HL-60/S4 treated with phorbol 12-myristate 13-acetate at 8.2 ng/mL for 4 days and 3 days (cell line): ENCODE measurements around the gene SLC17A2.

Source experiments
- in situ Hi-C: fragments of 300-500 bp; cut with MboI; formaldehyde crosslinking; loops from 2 replicates; pipeline ENCODE4 v1.15.0; 2022; ENCODE audit warnings: low sequenced_read_pairs

SLC17A2 gene

GRCh38 chr6:25888626-25889025 lies 41.9 kb downstream of the SLC17A2 start:
- in situ Hi-C loops, result no loop called here

DNA sequence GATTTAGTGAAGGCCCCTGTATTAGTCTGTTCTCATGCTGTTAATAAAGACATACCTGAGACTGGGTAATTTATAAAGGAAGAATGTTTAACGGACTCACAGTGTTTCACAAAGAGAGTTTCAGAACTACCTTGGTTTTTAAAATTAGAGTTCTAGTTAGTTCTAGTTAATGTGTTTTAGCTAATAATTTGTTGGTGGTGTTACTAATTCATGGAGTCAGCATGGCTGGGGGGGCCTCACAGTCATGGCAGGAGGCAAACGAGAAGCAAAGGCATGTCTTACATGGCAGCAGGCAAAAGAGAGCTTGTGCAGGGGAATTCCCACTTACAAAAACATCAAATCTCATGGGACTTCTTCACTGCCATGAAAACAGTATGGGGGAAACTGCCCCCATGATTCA lies 44.4 kb downstream of the SLC17A2 start:
- in situ Hi-C loops, result no loop called here

- in situ Hi-C loops, result no loop called here
These were observed 46.5 kb downstream of the SLC17A2 start for GRCh38 chr6:25883991-25884390.

GRCh38 chr6:25883536-25883935 lies 47.0 kb downstream of the SLC17A2 start:
- in situ Hi-C loops, result no loop called here

GRCh38 chr6:25882051-25882496 lies 48.4 kb downstream of the SLC17A2 start:
- in situ Hi-C loops, result no loop called here

DNA sequence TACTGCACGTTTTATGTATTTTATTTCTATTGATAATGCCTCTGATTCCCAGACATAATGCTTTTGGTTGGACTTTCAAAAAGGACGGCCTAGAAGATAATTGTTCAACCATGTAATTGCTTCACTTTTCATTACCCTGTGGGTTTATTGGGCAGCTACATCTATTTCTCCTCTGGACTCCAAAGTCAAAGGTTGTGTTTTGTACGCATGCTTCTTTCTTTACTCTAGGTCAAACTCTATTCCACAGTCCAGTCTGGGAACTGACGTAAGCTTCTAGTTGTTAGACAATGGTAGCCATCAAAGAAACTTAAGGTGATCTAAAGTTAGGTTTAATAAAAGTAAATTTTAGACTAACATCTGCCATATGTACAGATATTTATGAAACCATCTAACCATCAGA lies 49.9 kb downstream of the SLC17A2 start:
- in situ Hi-C loops, result no loop called here

DNA sequence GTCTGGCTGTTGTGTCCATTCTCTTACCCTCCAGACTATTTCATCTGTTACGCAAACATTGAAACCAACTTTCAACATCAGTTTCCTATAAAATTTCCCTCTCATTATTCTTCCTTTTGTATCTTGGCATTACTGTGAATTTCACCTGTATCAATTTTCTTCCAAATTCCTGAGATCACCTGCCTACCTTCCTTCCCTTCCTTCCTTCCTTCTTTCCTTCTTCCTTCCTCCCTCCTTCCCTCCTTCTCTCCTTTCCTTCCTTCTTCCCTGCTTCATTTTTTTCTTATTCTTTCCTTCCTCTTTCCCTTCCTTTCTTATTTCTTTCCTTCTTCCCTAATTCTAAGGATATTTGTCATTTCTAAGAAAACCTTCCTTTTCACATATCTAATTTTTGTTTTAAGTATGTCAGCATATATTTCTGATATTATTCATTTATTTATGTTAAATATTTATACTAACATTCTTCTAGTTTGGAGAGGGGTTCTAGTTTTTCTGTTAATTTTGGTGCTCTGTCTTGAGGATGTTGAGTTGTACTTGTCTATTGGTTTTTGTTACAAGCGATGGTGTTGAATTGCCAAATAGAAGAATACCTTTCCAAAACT lies 51.7 kb downstream of the SLC17A2 start:
- in situ Hi-C loops, result no loop called here

- in situ Hi-C loops, result no loop called here
These were observed 54.4 kb downstream of the SLC17A2 start for GRCh38 chr6:25875926-25876602.

DNA sequence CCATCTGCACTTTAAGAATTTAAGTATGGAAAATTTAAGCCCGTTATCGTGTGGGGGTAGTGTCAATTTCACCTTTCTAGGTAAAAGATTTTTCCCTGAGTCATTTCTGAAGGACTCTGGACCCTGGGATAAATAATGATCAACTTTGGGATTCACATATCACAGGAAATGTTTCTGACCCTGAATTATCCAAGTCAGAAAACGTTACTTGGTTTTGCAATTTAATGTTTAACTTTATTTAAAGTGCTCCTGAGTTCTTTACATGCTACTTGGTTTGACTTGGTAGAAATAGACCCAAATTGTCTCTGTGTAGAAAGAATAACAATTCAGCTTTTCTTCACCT lies 55.0 kb downstream of the SLC17A2 start:
- in situ Hi-C loops, result no loop called here

- in situ Hi-C loops, result no loop called here
These were observed 55.5 kb downstream of the SLC17A2 start for GRCh38 chr6:25874822-25875562.

DNA sequence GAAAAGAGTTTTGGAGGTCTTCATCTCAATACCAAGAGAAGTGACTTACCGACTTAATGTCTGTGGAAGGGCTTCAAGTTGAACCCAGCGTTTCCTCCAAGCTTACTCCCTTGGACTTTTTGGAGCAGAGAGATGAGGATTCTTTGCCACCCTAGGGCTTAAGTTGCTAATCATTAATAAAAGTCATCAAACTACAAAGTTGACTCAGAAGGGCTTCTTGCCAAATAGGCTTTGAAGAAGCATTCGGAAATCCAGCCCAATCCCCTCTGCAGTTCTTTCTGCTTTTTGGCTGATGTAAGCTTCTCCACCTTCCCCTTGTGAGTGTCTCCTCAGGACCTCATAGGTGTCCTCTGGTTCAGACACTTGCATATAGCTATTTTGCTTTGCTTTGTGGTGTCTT lies 56.4 kb downstream of the SLC17A2 start, which contains the start of gene SLC17A3:
TSS of gene SLC17A3 (minus strand) at position 126 of the 400 bp plus-strand sequence. CDS start 5,856 bp downstream, outside the sequence.
- in situ Hi-C loops, result no loop called here

DNA sequence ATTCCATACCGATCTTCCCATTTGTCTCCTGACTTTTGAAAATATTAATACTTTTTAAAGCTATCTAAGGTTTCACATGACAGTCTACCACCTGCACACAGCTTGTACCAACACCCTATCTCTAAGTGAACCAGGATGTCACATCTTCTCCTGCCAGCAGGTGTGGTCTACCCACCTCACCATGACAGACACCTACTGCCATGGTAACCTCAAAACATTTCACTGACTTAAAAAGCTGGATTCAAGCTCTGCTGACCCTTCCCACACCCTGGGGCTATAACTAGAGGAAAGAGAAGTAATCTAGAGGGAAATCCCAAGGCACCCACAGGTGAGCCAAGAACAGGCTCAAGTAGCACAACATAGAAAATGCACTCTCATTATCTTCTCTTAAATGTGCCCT lies 57.7 kb downstream of the SLC17A2 start:
- in situ Hi-C loops, result no loop called here

- in situ Hi-C loops, result no loop called here
These were observed 60.7 kb downstream of the SLC17A2 start for GRCh38 chr6:25869840-25870239.

GRCh38 chr6:25868436-25869183 lies 61.9 kb downstream of the SLC17A2 start:
- in situ Hi-C loops, result no loop called here

- in situ Hi-C loops, result no loop called here
These were observed 64.5 kb downstream of the SLC17A2 start for GRCh38 chr6:25866011-25866410.

- in situ Hi-C loops, result no loop called here
These were observed 67.1 kb downstream of the SLC17A2 start for GRCh38 chr6:25863360-25863759.
